WERI-Rb-1 (cell line): Measurements from ENCODE around the gene RABGAP1L.

Source experiments
- DNase-seq: peaks from one replicate; pipeline ENCODE4 v3.0.0-alpha.2; 2020
- H3K27ac ChIP-seq: fragments of 250-450 bp; sonication (Bioruptor Pico); 2 replicates; pipeline ENCODE4 v1.5.1; 2020; ENCODE audit warnings: mild to moderate bottlenecking, moderate library complexity
- H3K27me3 ChIP-seq: fragments of 250-450 bp; sonication (Bioruptor Pico); 2 replicates; pipeline ENCODE4 v1.5.1; 2021; ENCODE audit warnings: mild to moderate bottlenecking, low read depth, moderate library complexity; ENCODE audit not compliant: insufficient read depth, severe bottlenecking
- H3K36me3 ChIP-seq: fragments of 250-450 bp; sonication (Bioruptor Pico); 2 replicates; pipeline ENCODE4 v1.5.1; 2020; ENCODE audit warnings: mild to moderate bottlenecking, moderate library complexity
- H3K4me3 ChIP-seq: 2 replicates; pipeline ENCODE4 v1.5.1; 2011; ENCODE audit warnings: low read depth, mild to moderate bottlenecking, control low read depth, low read length
- H3K9me3 ChIP-seq: fragments of 250-450 bp; sonication (Bioruptor Pico); 2 replicates; pipeline ENCODE4 v1.5.1; 2021; ENCODE audit warnings: mild to moderate bottlenecking, moderate library complexity; ENCODE audit not compliant: severe bottlenecking
- TF ChIP-seq, protein P1 (sequence below): IDR thresholded peaks from 2 replicates; pipeline ENCODE4 v1.5.1; 2011; ENCODE audit warnings: low read depth, mild to moderate bottlenecking, control low read depth, inconsistent platforms, low read length

RABGAP1L gene

DNA sequence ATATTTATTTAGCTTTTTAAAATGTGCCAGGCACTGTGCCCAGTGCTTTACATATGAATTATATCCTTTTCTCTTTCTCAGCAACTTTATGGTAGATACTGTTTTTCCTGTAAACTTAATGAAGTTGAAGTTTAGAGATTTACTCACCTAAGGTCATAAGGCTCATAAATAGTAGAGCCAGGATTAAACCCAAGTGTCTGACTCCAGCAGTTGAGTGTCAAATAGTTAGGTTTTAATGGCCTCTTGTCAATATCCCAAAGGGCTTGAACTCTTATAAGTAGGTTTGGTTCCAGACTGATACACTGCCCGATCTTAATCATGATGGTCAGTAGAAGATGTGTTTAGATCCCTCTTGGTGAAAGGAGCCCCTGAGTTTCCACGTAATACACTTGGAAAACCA lies 37.8 kb downstream of the RABGAP1L start:
- H3K9me3 ChIP-seq: no peaks in the 10 kb centered on the region
- H3K27me3 ChIP-seq: no peaks in the 10 kb centered on the region
- TF ChIP-seq, protein P1, sequence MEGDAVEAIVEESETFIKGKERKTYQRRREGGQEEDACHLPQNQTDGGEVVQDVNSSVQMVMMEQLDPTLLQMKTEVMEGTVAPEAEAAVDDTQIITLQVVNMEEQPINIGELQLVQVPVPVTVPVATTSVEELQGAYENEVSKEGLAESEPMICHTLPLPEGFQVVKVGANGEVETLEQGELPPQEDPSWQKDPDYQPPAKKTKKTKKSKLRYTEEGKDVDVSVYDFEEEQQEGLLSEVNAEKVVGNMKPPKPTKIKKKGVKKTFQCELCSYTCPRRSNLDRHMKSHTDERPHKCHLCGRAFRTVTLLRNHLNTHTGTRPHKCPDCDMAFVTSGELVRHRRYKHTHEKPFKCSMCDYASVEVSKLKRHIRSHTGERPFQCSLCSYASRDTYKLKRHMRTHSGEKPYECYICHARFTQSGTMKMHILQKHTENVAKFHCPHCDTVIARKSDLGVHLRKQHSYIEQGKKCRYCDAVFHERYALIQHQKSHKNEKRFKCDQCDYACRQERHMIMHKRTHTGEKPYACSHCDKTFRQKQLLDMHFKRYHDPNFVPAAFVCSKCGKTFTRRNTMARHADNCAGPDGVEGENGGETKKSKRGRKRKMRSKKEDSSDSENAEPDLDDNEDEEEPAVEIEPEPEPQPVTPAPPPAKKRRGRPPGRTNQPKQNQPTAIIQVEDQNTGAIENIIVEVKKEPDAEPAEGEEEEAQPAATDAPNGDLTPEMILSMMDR: no peak
- no peak for DNase-seq
- no peak overlapping the region for H3K4me3 ChIP-seq
- no peaks in the 10 kb centered on the region for H3K36me3 ChIP-seq
- H3K27ac ChIP-seq: no peak overlapping the region

DNA sequence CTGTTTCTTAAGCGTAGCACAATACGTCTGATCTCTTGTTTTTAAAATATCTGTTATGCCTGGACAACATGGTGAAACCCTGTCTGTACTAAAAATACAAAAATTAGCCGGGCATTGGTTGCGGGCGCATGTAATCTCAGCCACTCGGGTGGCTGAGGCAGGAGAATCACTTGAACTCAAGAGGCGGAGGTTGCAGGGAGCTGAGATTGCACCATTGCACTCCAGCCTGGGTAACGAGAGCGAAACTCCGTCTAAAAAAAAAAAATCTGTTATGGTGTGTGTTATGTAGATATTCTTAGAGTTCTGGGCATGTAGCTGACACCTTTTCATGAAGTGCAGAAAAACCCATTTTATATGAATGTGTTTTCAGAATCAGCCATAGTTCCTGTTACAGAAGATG lies 38.2 kb downstream of the RABGAP1L start:
- no peak for DNase-seq
- H3K36me3 ChIP-seq: no peaks in the 10 kb centered on the region
- H3K9me3 ChIP-seq: no peaks in the 10 kb centered on the region
- H3K27ac ChIP-seq: no peak overlapping the region
- no peaks in the 10 kb centered on the region for H3K27me3 ChIP-seq
- no peak overlapping the region for H3K4me3 ChIP-seq
- TF ChIP-seq, protein P1: no peak

DNA sequence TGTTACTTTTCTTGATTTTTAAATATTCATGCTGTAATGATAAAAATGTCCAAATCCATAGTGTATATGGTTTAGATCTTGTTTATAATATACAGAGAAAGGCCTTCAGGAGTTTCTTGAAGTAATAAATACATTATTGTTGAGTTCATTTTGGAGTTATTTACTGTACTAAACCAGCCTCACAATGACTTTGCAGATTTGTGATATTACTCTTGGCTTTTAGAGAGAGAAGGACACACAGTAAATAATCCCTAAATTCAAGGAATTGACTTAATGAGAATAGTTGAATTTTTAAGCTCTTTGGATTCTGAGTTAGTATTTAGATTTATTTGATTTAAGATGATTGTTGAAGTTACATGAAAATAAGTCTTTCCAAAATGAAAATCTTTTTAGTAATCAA lies 38.9 kb downstream of the RABGAP1L start:
- no peak for DNase-seq
- TF ChIP-seq, protein P1: no peak
- Histone ChIP-seq H3K9me3 (no peaks in the 10 kb centered on the region), H3K4me3 (no peak overlapping the region), H3K27ac (no peak overlapping the region), H3K27me3 (no peaks in the 10 kb centered on the region), H3K36me3 (no peaks in the 10 kb centered on the region)

DNA sequence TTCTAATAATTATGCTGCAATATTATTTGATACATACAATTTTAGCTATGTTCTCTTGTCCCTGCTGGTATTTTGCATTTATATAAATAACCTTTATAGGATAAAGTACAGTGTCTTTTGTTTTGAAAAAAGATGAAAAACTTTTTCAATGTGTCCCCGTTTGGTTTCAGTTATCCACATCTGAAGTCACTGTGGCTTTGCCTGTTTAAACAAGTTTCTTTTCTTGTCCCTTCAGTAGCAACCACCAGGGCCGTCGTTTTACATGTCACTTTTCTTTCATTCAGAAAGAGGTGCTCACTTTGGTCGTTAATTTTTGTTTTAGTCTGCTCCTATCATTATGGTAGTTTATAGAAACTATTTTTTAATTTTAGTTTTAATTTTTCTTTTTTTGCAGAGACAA lies 41.4 kb downstream of the RABGAP1L start:
- TF ChIP-seq, protein P1: no peak
- Histone ChIP-seq H3K27me3 (no peaks in the 10 kb centered on the region), H3K4me3 (no peak overlapping the region), H3K27ac (no peak overlapping the region), H3K36me3 (no peaks in the 10 kb centered on the region), H3K9me3 (no peaks in the 10 kb centered on the region)
- DNase-seq: no peak

GRCh38 chr1:174204697-174205308 lies 45.5 kb downstream of the RABGAP1L start:
- TF ChIP-seq, protein P1: no peak
- Histone ChIP-seq H3K36me3 (no peaks in the 10 kb centered on the region), H3K9me3 (no peaks in the 10 kb centered on the region), H3K27me3 (no peaks in the 10 kb centered on the region), H3K27ac (no peak overlapping the region), H3K4me3 (no peak overlapping the region)
- DNase-seq: no peak
